Aorta (tissue), 5 donors: ENCODE measurements around the gene MTHFD1L. TPM values are rescaled to one million over a fixed set of nuclear protein-coding genes. Genes with fewer than 3 reads are reported as not detected.
"Not testable (repeated sequence)": the region's sequence is repeated elsewhere in the genome, so short reads cannot be mapped to it uniquely, and the experiment has no call there.

Experiments
- ATAC-seq: fragments of 200-7000 bp; cut with Tn5 transposase; one replicate; pipeline ENCODE4 v1.9.1; 2022; ENCODE audit warnings: moderate library complexity; ENCODE audit not compliant: low FRiP score
- DNase-seq, 2 donors: peaks; one replicate each; pipeline ENCODE4 v3.0.0-alpha.2; 2020
- H3K27ac ChIP-seq, 2 donors: one replicate each; pipeline ENCODE4 v1.5.1; 2013; ENCODE audit warnings: low read length in 2 of 2, mild to moderate bottlenecking in 2 of 2, moderate library complexity in 2 of 2, control low read depth in 1 of 2, inconsistent platforms in 1 of 2, low read depth in 1 of 2
- H3K27me3 ChIP-seq, 2 donors: one replicate each; pipeline ENCODE4 v1.6.1; 2013; ENCODE audit warnings: control low read depth in 1 of 2, low read length in 1 of 2, mild to moderate bottlenecking in 1 of 2, moderate library complexity in 1 of 2; ENCODE audit not compliant: insufficient read depth in 2 of 2, control insufficient read depth in 1 of 2
- H3K36me3 ChIP-seq, 2 donors: one replicate each; pipeline ENCODE4 v1.6.1; 2013; ENCODE audit warnings: control low read depth in 1 of 2, low read length in 1 of 2, mild to moderate bottlenecking in 1 of 2; ENCODE audit not compliant: insufficient read depth in 2 of 2, control insufficient read depth in 1 of 2
- H3K4me1 ChIP-seq, 2 donors: one replicate each; pipeline ENCODE4 v1.6.1; 2013; ENCODE audit warnings: low read length in 2 of 2, control low read depth in 1 of 2, mild to moderate bottlenecking in 1 of 2, moderate library complexity in 1 of 2; ENCODE audit not compliant: insufficient read depth in 2 of 2, control insufficient read depth in 1 of 2
- H3K4me3 ChIP-seq, 2 donors: one replicate each; pipeline ENCODE4 v1.5.1; 2013; ENCODE audit warnings: low read length in 2 of 2, control low read depth in 1 of 2, mild to moderate bottlenecking in 1 of 2
- H3K9me3 ChIP-seq: one replicate; pipeline ENCODE4 v1.6.1; 2013; ENCODE audit warnings: mild to moderate bottlenecking, low read length; ENCODE audit not compliant: control insufficient read depth
- WGBS, 2 donors: extraction: QIAGEN DNeasy Blood & Tissue Kit; methylation state at CpG; one replicate each; pipeline ENCODE4 v1.1.7; 2013; 5-methylcytosine and 5-hydroxymethylcytosine counted together
- intact Hi-C, 2 donors: fragments of 100-400 bp; cut with DNase I; formaldehyde crosslinking; loops; one replicate each; pipeline versions ENCODE4 v1.14.2 to v1.15.0; 2022
- polyA plus RNA-seq, 2 donors: library from polyadenylated mRNA; stranded (reverse); fragments of 200-250 nt; gene quantifications; one replicate each; pipeline ENCODE4 v1.2.3, GENCODE V29; 2013
- total RNA-seq, 2 donors: library from RNA; stranded (reverse); fragmentation: NEBNext Ultra II Directional; extraction: Animal tissue kit (Norgen Biotek cat#: 25700); gene quantifications; one replicate each; pipeline ENCODE4 v1.2.1, GENCODE V29; 2021
- donor health status: healthy with polysubstance abuse.
- donor health status: Bipolar disorder and iron deficiency.
- donor health status: DM: no; HTN: no; CAD: no.
- donor health status: DM: no; HTN: no; CAD: no.
- donor health status: DM: yes; HTN: yes; CAD: no.

The MTHFD1L gene
- total and polyA plus RNA-seq, 4 donors: 20.4 to 65.8 (median 55.7) TPM

DNA sequence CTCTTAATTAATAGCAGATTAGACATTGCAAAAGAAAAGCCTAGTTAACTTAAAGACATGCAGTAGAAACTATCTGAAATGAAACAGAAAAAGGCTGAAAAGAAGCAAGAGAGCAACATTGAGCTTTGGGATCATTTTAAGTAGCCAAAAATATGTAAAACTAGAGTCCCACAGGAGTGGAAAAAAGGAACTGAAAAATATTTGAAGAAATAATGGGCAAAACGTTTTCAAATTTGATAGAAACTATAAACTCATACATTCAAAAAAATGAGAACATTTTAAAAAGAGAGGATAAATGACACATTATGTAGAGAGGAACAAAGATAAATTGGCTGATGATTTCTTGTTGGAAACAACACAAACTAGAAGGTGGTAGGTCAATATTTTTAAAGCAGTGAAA, 208.2 kb downstream of the MTHFD1L start:
- no peaks in the 10 kb centered on the region for H3K9me3 ChIP-seq
- ATAC-seq (no peak), DNase-seq (no peak)
- H3K27me3 ChIP-seq: no peaks in the 10 kb centered on the region
- intact Hi-C loops: no loop called here
- no peak overlapping the region for H3K4me3 ChIP-seq
- H3K36me3 ChIP-seq: no peaks in the 10 kb centered on the region
- 5% methylated on average over 1 of the region's 1 CpG for WGBS, 2 donors
- peaks cover 0 to 2% of the 10 kb centered on the region in 2 donors for H3K4me1 ChIP-seq
- no peak overlapping the region for H3K27ac ChIP-seq

DNA sequence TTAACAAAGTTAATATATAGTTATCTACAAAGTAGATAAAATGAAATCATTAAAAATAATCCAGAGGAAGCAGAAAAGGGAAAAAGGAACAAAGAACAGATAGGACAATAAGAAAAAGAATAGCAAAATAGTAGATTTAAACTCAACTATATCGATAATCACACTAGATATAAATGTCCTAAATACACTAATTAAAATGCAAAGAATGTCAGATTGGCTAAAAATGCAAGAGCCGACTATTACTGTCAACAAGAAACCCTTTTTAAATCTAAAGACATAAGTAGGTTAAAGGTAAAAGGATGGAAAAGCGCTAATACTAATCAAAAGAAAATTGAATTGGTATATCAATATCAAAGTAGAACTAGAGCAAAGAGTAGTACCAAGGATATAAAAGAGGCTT, 209.5 kb downstream of the MTHFD1L start:
- Histone ChIP-seq H3K27me3 (no peaks in the 10 kb centered on the region), H3K4me1 (peaks cover 0 to 2% of the 10 kb centered on the region in 2 donors), H3K36me3 (no peaks in the 10 kb centered on the region), H3K4me3 (no peak overlapping the region), H3K27ac (no peak overlapping the region), H3K9me3 (no peaks in the 10 kb centered on the region)
- DNase-seq (no peak), ATAC-seq (no peak)
- 98 to 99% methylated on average over 3 of the region's 3 CpGs for WGBS, 2 donors
- intact Hi-C loops: no loop called here

GRCh38 chr6:151075527-151075926, 210.0 kb downstream of the MTHFD1L start:
- WGBS, 2 donors: 74 to 88% methylated on average over 2 of the region's 2 CpGs
- intact Hi-C loops: no loop called here
- no peak for ATAC-seq

DNA sequence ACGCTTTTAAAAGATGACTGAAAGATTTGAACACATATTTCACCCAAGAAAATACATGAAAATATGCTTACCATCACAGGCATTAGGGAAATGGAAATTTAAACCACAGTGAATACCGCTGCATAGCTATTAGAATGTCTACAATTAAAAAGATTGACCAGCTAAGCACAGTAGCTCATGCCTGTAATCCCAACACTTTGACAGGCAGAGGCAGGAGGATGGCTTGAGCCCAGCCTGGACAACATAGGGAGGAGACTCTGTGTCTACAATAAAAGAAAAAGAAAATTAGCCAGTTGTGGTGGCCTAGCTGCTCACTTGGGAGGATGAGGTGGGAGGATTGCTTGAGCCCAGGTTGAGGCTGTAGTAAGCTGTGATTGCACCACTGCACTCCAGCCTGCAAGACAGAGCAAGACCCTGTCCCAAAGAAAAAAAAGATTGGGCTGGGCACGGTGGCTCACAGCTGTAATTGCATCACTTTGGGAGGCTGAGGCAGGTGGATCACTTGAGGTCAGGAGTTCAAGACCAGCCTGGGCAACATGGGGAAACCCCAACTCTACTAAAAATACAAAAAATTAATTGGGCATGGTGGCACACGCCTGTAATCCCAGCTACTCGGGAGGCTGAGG, 210.5 kb downstream of the MTHFD1L start:
- Histone ChIP-seq H3K27me3 (no peaks in the 10 kb centered on the region), H3K4me1 (no peaks in the 10 kb centered on the region), H3K4me3 (no peak overlapping the region), H3K9me3 (no peaks in the 10 kb centered on the region), H3K36me3 (no peaks in the 10 kb centered on the region), H3K27ac (no peak overlapping the region)
- DNase-seq: no peak
- no peak for ATAC-seq
- 98% methylated on average over 5 of the region's 5 CpGs for WGBS, 2 donors
- intact Hi-C loops: no loop called here

More at GRCh38 chr6:151075527-151075926, 210.0 kb downstream of the MTHFD1L start:
- Histone ChIP-seq H3K4me1 (no peaks in the 10 kb centered on the region), H3K27me3 (no peaks in the 10 kb centered on the region), H3K9me3 (no peaks in the 10 kb centered on the region), H3K36me3 (no peaks in the 10 kb centered on the region), H3K4me3 (no peak overlapping the region), H3K27ac (no peak overlapping the region)
- DNase-seq: no peak

DNA sequence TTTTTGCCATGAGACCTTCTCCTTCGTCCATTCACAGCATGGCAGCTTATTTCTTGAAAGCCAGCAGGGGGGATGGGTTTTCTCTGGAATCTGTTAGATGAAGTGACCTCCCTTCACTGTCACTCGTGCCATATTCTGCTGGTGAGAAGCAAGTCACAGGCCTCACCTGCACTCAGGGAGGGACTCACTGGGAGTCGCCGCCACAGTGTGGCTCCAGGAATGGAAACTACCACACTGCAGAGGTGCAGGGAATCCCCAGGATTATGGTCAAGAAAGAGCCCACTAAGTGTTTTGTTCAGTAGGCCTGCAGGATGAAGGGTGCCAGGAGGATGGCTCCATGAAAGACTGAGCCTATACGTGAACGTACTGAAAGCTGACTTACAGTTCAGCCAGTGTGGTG, 213.2 kb downstream of the MTHFD1L start:
- Histone ChIP-seq H3K27me3 (no peaks in the 10 kb centered on the region), H3K36me3 (no peaks in the 10 kb centered on the region), H3K9me3 (no peaks in the 10 kb centered on the region), H3K4me3 (no peak overlapping the region), H3K4me1 (no peaks in the 10 kb centered on the region), H3K27ac (no peak overlapping the region)
- 94% methylated on average over 6 of the region's 6 CpGs for WGBS, 2 donors
- intact Hi-C loops: no loop called here
- no peak for DNase-seq
- no peak for ATAC-seq

DNA sequence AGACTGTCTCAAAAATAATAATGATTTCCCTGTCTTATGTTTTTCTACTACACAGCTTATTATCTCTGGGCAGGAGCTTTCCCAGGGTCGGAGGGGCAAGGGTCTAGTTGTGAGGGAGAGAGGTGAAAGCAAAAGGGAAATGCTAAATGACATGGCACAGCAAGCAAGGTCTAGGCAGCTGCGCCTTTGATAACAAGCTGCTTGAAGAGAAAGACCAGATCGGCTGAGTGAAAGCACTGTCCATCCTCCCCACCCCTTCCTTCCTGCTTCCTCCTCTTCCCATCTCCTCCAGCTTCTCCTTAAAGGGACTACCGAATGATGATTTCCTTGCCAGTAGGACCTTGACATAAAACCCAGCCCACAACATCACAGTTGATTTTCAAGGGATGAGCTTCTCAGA, 216.2 kb downstream of the MTHFD1L start:
- intact Hi-C loops: no loop called here
- 71 to 80% methylated on average over 4 of the region's 4 CpGs for WGBS, 2 donors
- H3K9me3 ChIP-seq: no peaks in the 10 kb centered on the region
- DNase-seq (no peak), ATAC-seq (no peak)
- H3K4me1 ChIP-seq: no peaks in the 10 kb centered on the region
- H3K4me3 ChIP-seq: no peak overlapping the region
- no peaks in the 10 kb centered on the region for H3K36me3 ChIP-seq
- H3K27me3 ChIP-seq: no peaks in the 10 kb centered on the region
- no peak overlapping the region for H3K27ac ChIP-seq

- intact Hi-C loops: no loop called here
- no peak for ATAC-seq
- Histone ChIP-seq H3K27ac (no peak overlapping the region), H3K9me3 (no peaks in the 10 kb centered on the region), H3K27me3 (no peaks in the 10 kb centered on the region), H3K4me3 (no peak overlapping the region), H3K4me1 (no peaks in the 10 kb centered on the region), H3K36me3 (no peaks in the 10 kb centered on the region)
- WGBS, 2 donors: 91 to 94% methylated on average over 6 of the region's 6 CpGs
- no peak for DNase-seq
Measured at GRCh38 chr6:151082079-151082478, 216.6 kb downstream of the MTHFD1L start.

DNA sequence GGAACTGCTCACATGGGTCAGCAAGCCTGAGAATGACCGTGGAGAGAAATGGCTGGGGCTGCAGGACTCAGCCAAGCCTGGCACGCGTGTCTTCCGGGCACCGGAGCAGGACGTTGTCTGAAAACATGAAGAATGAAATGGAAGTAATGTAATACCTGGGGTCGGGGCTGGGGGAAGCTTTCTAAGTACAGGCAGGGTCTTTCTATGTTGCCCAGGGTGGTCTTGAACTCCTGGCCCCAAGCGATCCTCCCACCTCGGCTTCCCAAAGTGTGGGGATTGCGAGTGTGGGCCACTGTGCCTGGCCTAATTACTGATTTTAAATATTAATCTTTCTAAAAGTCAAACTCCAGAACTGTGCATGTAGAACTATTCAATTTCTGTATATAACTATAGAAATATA, 218.8 kb downstream of the MTHFD1L start:
- no peaks in the 10 kb centered on the region for H3K36me3 ChIP-seq
- DNase-seq (no peak), ATAC-seq (no peak)
- 95 to 96% methylated on average over 10 of the region's 10 CpGs for whole genome bisulfite sequencing, 2 donors
- no peak overlapping the region for H3K4me3 ChIP-seq
- H3K27me3 ChIP-seq: no peaks in the 10 kb centered on the region
- H3K4me1 ChIP-seq: no peaks in the 10 kb centered on the region
- no peak overlapping the region for H3K27ac ChIP-seq
- no peaks in the 10 kb centered on the region for H3K9me3 ChIP-seq
- intact Hi-C loops: no loop called here

DNA sequence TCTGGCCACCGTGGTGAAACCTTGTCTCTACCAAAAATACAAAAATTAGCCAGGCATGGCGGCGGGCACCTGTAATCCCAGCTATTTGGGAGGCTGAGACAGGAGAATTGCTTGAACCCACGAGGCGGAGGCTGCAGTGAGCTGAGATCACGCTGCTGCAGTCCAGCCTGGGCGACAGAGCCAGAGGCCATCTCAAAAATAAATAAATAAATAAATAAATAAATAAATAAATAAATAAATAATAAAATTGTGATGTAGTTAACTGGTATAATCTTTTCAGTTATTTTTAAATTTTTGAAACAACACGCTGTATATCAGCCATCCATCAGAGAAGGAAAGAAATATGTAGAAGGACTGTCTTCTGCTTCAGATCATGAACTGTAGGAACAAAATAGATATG, 221.6 kb downstream of the MTHFD1L start:
- H3K36me3 ChIP-seq, H3K27ac ChIP-seq, DNase-seq, H3K9me3 ChIP-seq, H3K27me3 ChIP-seq, intact Hi-C loops, H3K4me1 ChIP-seq, H3K4me3 ChIP-seq, ATAC-seq: not testable (repeated sequence)
- WGBS, 2 donors: 84 to 95% methylated on average over 8 of the region's 8 CpGs
